Brain pericyte (primary cell): ENCODE data around the gene CDC42EP4.
A peak's percentile ranks its signal among the peaks of the same experiment; 100 is the strongest.
"Not testable (repeated sequence)": the region's sequence is repeated elsewhere in the genome, so short reads cannot be mapped to it uniquely, and the experiment has no call there.

ENCODE experiments used
- DNase-seq: peaks from one replicate; pipeline ENCODE4 v3.0.0-alpha.2; 2012; ENCODE audit warnings: low read depth, low spot score

The CDC42EP4 gene

GRCh38 chr17:73343168-73343634, 31.4 kb upstream of the CDC42EP4 start:
- peak; percentile 79 for DNase-seq

- DNase-seq: no peak
These were observed 30.9 kb upstream of the CDC42EP4 start for GRCh38 chr17:73342541-73343167.

- no peak for DNase-seq
These were observed 30.3 kb upstream of the CDC42EP4 start for GRCh38 chr17:73342050-73342522.

GRCh38 chr17:73341350-73342049, 29.7 kb upstream of the CDC42EP4 start:
- no peak for DNase-seq

GRCh38 chr17:73340093-73340596, 28.3 kb upstream of the CDC42EP4 start:
- DNase-seq: no peak

GRCh38 chr17:73338566-73339197, 26.9 kb upstream of the CDC42EP4 start:
- DNase-seq: no peak

GRCh38 chr17:73338050-73338521, 26.3 kb upstream of the CDC42EP4 start:
- no peak for DNase-seq

GRCh38 chr17:73337330-73337710, 25.5 kb upstream of the CDC42EP4 start:
- DNase-seq: no peak

GRCh38 chr17:73336408-73337329, 24.9 kb upstream of the CDC42EP4 start:
- DNase-seq: no peak

GRCh38 chr17:73335591-73336407, 24.0 kb upstream of the CDC42EP4 start:
- DNase-seq: no peak

GRCh38 chr17:73334771-73335513, 23.1 kb upstream of the CDC42EP4 start:
- no peak for DNase-seq

GRCh38 chr17:73333445-73333844, 21.6 kb upstream of the CDC42EP4 start:
- not testable (repeated sequence) for DNase-seq

- DNase-seq: no peak
These were observed 19.3 kb upstream of the CDC42EP4 start for GRCh38 chr17:73331060-73331459.

GRCh38 chr17:73327676-73328075, 15.9 kb upstream of the CDC42EP4 start:
- DNase-seq: no peak

GRCh38 chr17:73325527-73325842, 13.7 kb upstream of the CDC42EP4 start:
- DNase-seq: no peak

GRCh38 chr17:73324711-73325526, 13.1 kb upstream of the CDC42EP4 start:
- no peak for DNase-seq

GRCh38 chr17:73324160-73324475, 12.3 kb upstream of the CDC42EP4 start:
- DNase-seq: no peak

GRCh38 chr17:73323409-73324159, 11.8 kb upstream of the CDC42EP4 start:
- DNase-seq: no peak
